GM06990 (cell line): ENCODE results near the gene MRTO4.
"Not testable (repeated sequence)": the region's sequence is repeated elsewhere in the genome, so short reads cannot be mapped to it uniquely, and the experiment has no call there.

Experiments used
- DNase-seq: peaks from one replicate; pipeline ENCODE4 v3.0.0-alpha.2; 2011; ENCODE audit not compliant: insufficient read length; ENCODE audit errors: extremely low read depth
- H3K27me3 ChIP-seq: replicated peaks from 2 replicates; pipeline ENCODE4 v1.6.0; 2011; ENCODE audit warnings: low read length; ENCODE audit not compliant: control insufficient read depth, insufficient read depth
- H3K36me3 ChIP-seq: 2 replicates; pipeline ENCODE4 v1.5.1; 2011; ENCODE audit warnings: low read length; ENCODE audit not compliant: control insufficient read depth, insufficient read depth
- H3K4me3 ChIP-seq: replicated peaks from 2 replicates; pipeline ENCODE4 v1.5.1; 2011; ENCODE audit warnings: low read depth, mild to moderate bottlenecking, control low read depth, low read length
- CTCF ChIP-seq: IDR thresholded peaks from 2 replicates; pipeline ENCODE4 v1.5.1; 2011; ENCODE audit warnings: low read length, control low read depth, mild to moderate bottlenecking, inconsistent platforms; ENCODE audit not compliant: insufficient read depth, poor library complexity, severe bottlenecking

The MRTO4 gene

GRCh38 chr1:19287436-19288185, 36.0 kb downstream of the MRTO4 start:
- no peaks in the 10 kb centered on the region for H3K27me3 ChIP-seq
- no peaks in the 10 kb centered on the region for H3K36me3 ChIP-seq
- no peak for TF ChIP-seq CTCF
- no peak for DNase-seq
- H3K4me3 ChIP-seq: no peak overlapping the region

GRCh38 chr1:19288324-19289241, 37.0 kb downstream of the MRTO4 start, which contains the start of gene AKR7A3:
AKR7A3 (minus strand) TSS chr1:19288770; CDS start chr1:19288709, 61 bp downstream.
- peak; percentile 69 for DNase-seq
- not testable (repeated sequence) for H3K36me3 ChIP-seq, H3K4me3 ChIP-seq, H3K27me3 ChIP-seq

DNA sequence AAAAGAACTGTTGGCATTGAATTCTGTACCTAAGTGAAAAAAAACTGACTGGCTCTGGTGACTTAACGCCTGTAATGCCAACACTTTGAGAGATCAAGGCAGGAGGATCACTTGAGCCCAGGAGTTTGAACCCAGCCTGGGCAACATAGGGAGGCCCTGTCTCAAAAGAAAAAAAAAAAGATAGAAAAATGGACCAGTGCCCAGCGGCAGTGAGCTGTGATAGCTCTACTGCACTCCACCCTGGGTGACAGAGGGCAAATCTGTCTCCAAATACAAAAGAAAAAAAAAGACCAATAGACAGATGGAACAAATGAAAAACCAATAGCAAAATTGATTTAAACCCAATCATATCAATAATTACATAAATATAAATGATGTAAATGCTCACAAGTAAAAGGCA, 37.6 kb downstream of the MRTO4 start:
- Histone ChIP-seq H3K36me3 (no peaks in the 10 kb centered on the region), H3K4me3 (no peak overlapping the region), H3K27me3 (no peaks in the 10 kb centered on the region)
- no peak for TF ChIP-seq CTCF
- DNase-seq: no peak

- Histone ChIP-seq H3K27me3 (no peaks in the 10 kb centered on the region), H3K36me3 (no peaks in the 10 kb centered on the region), H3K4me3 (no peak overlapping the region)
- DNase-seq: no peak
- TF ChIP-seq CTCF: no peak
These were observed 43.0 kb downstream of the MRTO4 start for GRCh38 chr1:19294638-19295037.

DNA sequence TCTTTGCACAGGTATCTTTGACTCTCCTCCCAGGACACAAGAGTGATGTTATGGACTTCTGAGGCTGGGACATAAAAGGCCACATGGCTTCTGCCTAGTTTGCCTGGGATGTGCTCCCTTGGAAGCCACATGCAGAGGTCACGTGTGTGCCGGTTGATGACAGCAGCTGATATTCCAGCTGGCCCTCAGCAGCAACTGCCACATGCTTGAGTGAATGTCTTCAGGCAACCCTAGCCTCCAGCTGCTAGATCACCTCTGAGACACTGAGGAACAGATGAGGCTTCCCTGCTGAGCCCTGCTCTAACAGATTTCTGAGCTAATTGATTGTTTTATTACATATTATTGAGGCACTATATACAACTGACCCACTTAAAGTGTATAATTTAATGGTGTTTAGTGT, 48.6 kb downstream of the MRTO4 start:
- no peaks in the 10 kb centered on the region for H3K27me3 ChIP-seq
- no peak for DNase-seq
- no peak for TF ChIP-seq CTCF
- H3K36me3 ChIP-seq: peaks cover 3% of the 10 kb centered on the region
- H3K4me3 ChIP-seq: no peak overlapping the region

DNA sequence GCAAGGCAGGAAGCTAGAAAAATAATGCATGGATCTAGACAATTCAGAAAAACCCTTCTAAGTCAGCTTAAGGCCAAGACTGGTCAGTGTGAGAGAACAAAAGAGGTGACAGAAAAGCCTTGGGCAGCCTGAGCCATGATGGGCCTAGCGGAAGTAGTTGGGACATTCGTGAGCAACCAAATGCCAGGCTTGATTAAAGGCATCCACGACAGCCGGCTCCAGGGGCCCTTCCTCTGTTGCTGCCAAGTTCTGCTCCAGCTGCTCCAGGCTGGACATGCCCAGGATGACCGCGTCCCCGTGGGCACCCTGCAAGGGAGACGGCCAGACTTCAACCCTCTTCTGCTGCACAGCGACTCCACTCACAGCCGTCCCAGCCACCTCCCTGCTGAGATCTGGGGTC, 52.5 kb downstream of the MRTO4 start:
- H3K36me3 ChIP-seq, H3K27me3 ChIP-seq, DNase-seq: not testable (repeated sequence)

More for the DNA sequence above, 52.5 kb downstream of the MRTO4 start:
- H3K4me3 ChIP-seq: not testable (repeated sequence)
